K562 (cell line): Measurements from ENCODE around the gene ZNF607. TPM values are rescaled to one million over a fixed set of nuclear protein-coding genes. Genes with fewer than 3 reads are reported as not detected.
A peak's percentile ranks its signal among the peaks of the same experiment; 100 is the strongest.

Experiments used
- ATAC-seq: fragments of 200-7000 bp; cut with Tn5 transposase; 3 replicates; pipeline ENCODE4 v1.9.1; 2020; ENCODE audit warnings: moderate library complexity
- BruUV-seq: library from RNA; stranded (reverse); fragments of 400-500 nt; replicated peaks from 2 replicates; lab custom pipeline; 2021; lab: Mats Ljungman, UMichigan
- CTCF ChIA-PET: fragments of 300-600 bp; formaldehyde crosslinking; extraction: SDS; loops from one replicate; lab custom pipeline; 2021; ENCODE audit warnings: low intra/inter-chr PET ratio; lab: Yijun Ruan, JAX
- POLR2A ChIA-PET: fragments of 300-600, 350-650 bp; sonication (Branson Sonifier 250); formaldehyde crosslinking; extraction: SDS; loops from one replicate; lab custom pipeline; 2021; ENCODE audit warnings: antibody characterized with exemption, inconsistent platforms; lab: Yijun Ruan, JAX
- DNase-seq, 4 experiments: peaks; one replicate each; pipeline versions ENCODE4 v3.0.0 to v3.0.0-alpha.2; 2011 to 2018; ENCODE audit warnings: low spot score in 3 of 4, mixed read lengths in 3 of 4; ENCODE audit errors: extremely low read depth in 1 of 4
- FAIRE-seq: peaks from 2 replicates; lab custom pipeline; 2011; peaks lifted over from hg19 to GRCh38; lab: Jason Lieb, UNC
- H2AFZ ChIP-seq: 2 replicates; pipeline ENCODE4 v1.6.0; 2011; ENCODE audit warnings: low read depth, low read length, control low read depth, inconsistent platforms
- H3K27ac ChIP-seq: fragments of 200-600 bp; 3 replicates; pipeline ENCODE4 v1.8.0; 2011; ENCODE audit warnings: low read depth, mild to moderate bottlenecking, control low read depth, inconsistent platforms, low read length, moderate library complexity, mixed read lengths; ENCODE audit errors: extremely low read depth
- H3K27me3 ChIP-seq, 2 experiments: fragments of 300-600 bp in 1 of 2; 2 replicates in 1 of 2; 3 replicates in 1 of 2; pipeline versions ENCODE4 v1.6.0 to v1.8.0; 2011; ENCODE audit warnings: inconsistent platforms in 2 of 2, low read length in 2 of 2, mild to moderate bottlenecking in 1 of 2, mixed read lengths in 1 of 2, moderate library complexity in 1 of 2; ENCODE audit not compliant: control insufficient read depth in 2 of 2, insufficient read depth in 2 of 2
- H3K36me3 ChIP-seq: fragments of 300-600 bp; 3 replicates; pipeline ENCODE4 v1.8.0; 2011; ENCODE audit warnings: mild to moderate bottlenecking, low read length, inconsistent platforms; ENCODE audit not compliant: control insufficient read depth, insufficient read depth
- H3K4me1 ChIP-seq, 2 experiments: fragments of 200-600 bp in 1 of 2; replicated peaks in 1 of 2; 2 replicates in 1 of 2; 3 replicates in 1 of 2; pipeline versions ENCODE4 v1.5.1 to v1.8.0; 2011; ENCODE audit warnings: inconsistent platforms in 2 of 2, low read length in 2 of 2, mild to moderate bottlenecking in 1 of 2, mixed read lengths in 1 of 2, moderate library complexity in 1 of 2; ENCODE audit not compliant: control insufficient read depth in 2 of 2, insufficient read depth in 2 of 2
- H3K4me2 ChIP-seq: 2 replicates; pipeline ENCODE4 v1.6.1; 2011; ENCODE audit warnings: low read length, control low read depth, inconsistent platforms, mixed read lengths; ENCODE audit not compliant: insufficient read depth
- H3K4me3 ChIP-seq: fragments of 200-600 bp; sonication (generic), shearing (Covaris generic); 2 replicates; pipeline ENCODE4 v1.5.1; 2016; ENCODE audit warnings: control low read depth, inconsistent platforms
- H3K79me2 ChIP-seq: fragments of 200-600 bp; 3 replicates; pipeline ENCODE4 v1.8.0; 2011; ENCODE audit warnings: low read length, inconsistent platforms; ENCODE audit not compliant: control insufficient read depth, insufficient read depth
- H3K9ac ChIP-seq, 2 experiments: 2 replicates each; pipeline versions ENCODE4 v1.6.0 to v1.6.1; 2011; ENCODE audit warnings: low read depth in 2 of 2, low read length in 2 of 2, control low read depth in 1 of 2, inconsistent platforms in 1 of 2, mild to moderate bottlenecking in 1 of 2, mixed read lengths in 1 of 2; ENCODE audit not compliant: insufficient read depth in 1 of 2
- H3K9me1 ChIP-seq: one replicate; pipeline ENCODE4 v1.6.0; 2011; ENCODE audit warnings: inconsistent platforms, mild to moderate bottlenecking, low read length, moderate library complexity; ENCODE audit not compliant: control insufficient read depth, insufficient read depth
- H3K9me3 ChIP-seq: replicated peaks from 2 replicates; pipeline ENCODE4 v1.5.1; 2011; ENCODE audit warnings: low read depth, low read length, inconsistent platforms; ENCODE audit not compliant: control insufficient read depth, insufficient read depth
- H4K20me1 ChIP-seq: replicated peaks from 2 replicates; pipeline ENCODE4 v1.6.1; 2011; ENCODE audit warnings: low read length, inconsistent platforms, mixed read lengths; ENCODE audit not compliant: control insufficient read depth, insufficient read depth
- CEBPG ChIP-seq, 3 experiments: fragments of 200-800 bp in 1 of 3; sonication (Bioruptor generic) in 1 of 3; sonication (generic) in 1 of 3; formaldehyde crosslinking in 1 of 3; IDR thresholded peaks in 2 of 3; conservative IDR thresholded peaks in 1 of 3; 2 replicates each; pipeline versions ENCODE4 v1.6.1 to v1.8.0; 2016 to 2022; ENCODE audit warnings: missing compliant biosample characterization in 2 of 3, missing genetic modification characterization in 2 of 3, mild to moderate bottlenecking in 1 of 3, missing genetic modification reagents in 1 of 3
- CGGBP1 ChIP-seq: fragments of 250-450 bp; sonication (Bioruptor Pico); IDR thresholded peaks from 2 replicates; pipeline ENCODE4 v1.9.0; 2021; ENCODE audit warnings: mild to moderate bottlenecking
- FOXA3 ChIP-seq, 2 experiments: fragments of 450-650 bp in 1 of 2; sonication (generic) in 1 of 2; formaldehyde crosslinking; IDR thresholded peaks in 1 of 2; conservative IDR thresholded peaks in 1 of 2; 2 replicates each; pipeline versions ENCODE4 v1.4.0 to v1.8.0; 2020 to 2022; ENCODE audit warnings: mild to moderate bottlenecking in 2 of 2, missing genetic modification reagents in 1 of 2
- MLLT1 ChIP-seq, 2 experiments: fragments of 450-650 bp; IDR thresholded peaks; 2 replicates each; pipeline ENCODE4 v1.6.1; 2016
- NFE2 ChIP-seq: IDR thresholded peaks from 2 replicates; pipeline ENCODE4 v1.6.1; 2014; ENCODE audit warnings: antibody characterized with exemption, low read depth
- NFE2L1 ChIP-seq: fragments of 450-650 bp; IDR thresholded peaks from 2 replicates; pipeline ENCODE4 v1.6.1; 2016; ENCODE audit warnings: missing genetic modification characterization, low read depth, mild to moderate bottlenecking, missing compliant biosample characterization, moderate library complexity, borderline replicate concordance
- NUFIP1 ChIP-seq: fragments of 450-650 bp; IDR thresholded peaks from 2 replicates; pipeline ENCODE4 v1.6.1; 2018; ENCODE audit not compliant: partially characterized antibody
- ZKSCAN3 ChIP-seq: fragments of 250-450 bp; sonication (Bioruptor Pico); IDR thresholded peaks from 2 replicates; pipeline ENCODE4 v1.4.0; 2020
- ZNF551 ChIP-seq: fragments of 250-450 bp; sonication (Bioruptor Pico); IDR thresholded peaks from 2 replicates; pipeline ENCODE4 v1.5.0; 2021; ENCODE audit warnings: mild to moderate bottlenecking, moderate library complexity
- ZNF766 ChIP-seq: fragments of 200-800 bp; sonication (Bioruptor generic); conservative IDR thresholded peaks from 2 replicates; pipeline ENCODE4 v1.6.1; 2016; ENCODE audit warnings: missing genetic modification characterization, missing compliant biosample characterization
- WGBS: fragments of 100-300 bp; shearing (Covaris generic); methylation state at CpG from one replicate; pipeline ENCODE4 v1.1.6; 2016; ENCODE audit warnings: low coverage, mixed read lengths; ENCODE audit not compliant: insufficient coverage; ENCODE audit errors: missing lambda C conversion rate; 5-methylcytosine and 5-hydroxymethylcytosine counted together
- in situ Hi-C: fragments of 300-500 bp; cut with MboI; formaldehyde crosslinking; loops from 4 replicates; pipeline ENCODE4 v1.15.0; 2018; ENCODE audit warnings: inconsistent platforms, mixed read lengths
- intact Hi-C: fragments of 100-400 bp; cut with micrococcal nuclease; formaldehyde crosslinking; loops from 2 replicates; pipeline ENCODE4 v1.14.2; 2022
- polyA plus RNA-seq, 8 experiments: library from polyadenylated mRNA; depleted of rRNA in 4 of 8; stranded (reverse) in 5 of 8; unstranded in 3 of 8; fragments of >200 nt; fragmentation: Nextera tagmentation in 2 of 8; fragmentation: Illumina TruSeq in 1 of 8; extraction: Ambion mirVana in 2 of 8; extraction: Trizol in 1 of 8; gene quantifications; 2 replicates each; pipeline versions ENCODE4 v1.2.1 to v1.2.3, GENCODE V29; 2011 to 2014; ENCODE audit warnings: inconsistent platforms in 1 of 8, missing spikeins in 1 of 8
- total RNA-seq, 7 experiments: library from RNA; depleted of rRNA in 6 of 7; stranded (reverse); fragments of >200 nt in 6 of 7; fragmentation: Illumina TruSeq in 2 of 7; extraction: Trizol in 2 of 7; gene quantifications; 2 replicates each; pipeline versions ENCODE4 v1.2.1 to v1.2.3, GENCODE V29; 2011 to 2021; ENCODE audit warnings: low replicate concordance in 1 of 7
- TF ChIP-seq, protein P1 (sequence below): sonication (generic); formaldehyde crosslinking; IDR thresholded peaks from 2 replicates; pipeline ENCODE4 v1.9.0; 2022; ENCODE audit warnings: mild to moderate bottlenecking, missing genetic modification reagents

Gene ZNF607
- total and polyA plus RNA-seq, 9 of the 15 experiments (the other 6 are each of a cell fraction or from before 2014, with no cell fraction given): 0.65 to 5.1 (median 3.6) TPM

GRCh38 chr19:37719111-37719926, at the start of gene ZNF607 (continued):
- TF ChIP-seq, protein P1, sequence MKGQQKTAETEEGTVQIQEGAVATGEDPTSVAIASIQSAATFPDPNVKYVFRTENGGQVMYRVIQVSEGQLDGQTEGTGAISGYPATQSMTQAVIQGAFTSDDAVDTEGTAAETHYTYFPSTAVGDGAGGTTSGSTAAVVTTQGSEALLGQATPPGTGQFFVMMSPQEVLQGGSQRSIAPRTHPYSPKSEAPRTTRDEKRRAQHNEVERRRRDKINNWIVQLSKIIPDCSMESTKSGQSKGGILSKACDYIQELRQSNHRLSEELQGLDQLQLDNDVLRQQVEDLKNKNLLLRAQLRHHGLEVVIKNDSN (CRISPR knock-in tag): no peak
- TF ChIP-seq ZNF551 (CRISPR knock-in tag): no peak
- TF ChIP-seq, all 486 proteins: peak for 42

DNA sequence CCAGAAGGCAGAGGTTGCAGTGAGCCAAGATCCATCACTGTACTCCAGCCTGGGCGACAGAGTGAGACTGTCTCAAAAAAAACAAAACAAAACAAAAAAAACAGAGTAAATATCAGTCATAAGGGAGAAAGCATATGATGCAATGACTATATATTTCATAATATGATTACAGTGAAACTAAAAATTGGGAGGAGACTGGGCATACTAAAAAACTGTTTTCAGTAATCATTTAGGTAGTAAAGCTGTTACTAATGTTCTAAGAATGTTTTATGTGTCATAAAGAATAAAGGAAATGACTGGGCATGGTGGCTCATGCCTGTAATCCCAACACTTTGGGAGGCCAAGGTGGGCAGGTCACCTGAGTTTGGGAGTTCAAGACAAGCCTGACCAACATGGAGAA, 43.9 kb upstream of the ZNF607 start:
- DNase-seq: no peak
- no peak overlapping the region for H3K4me3 ChIP-seq
- no peak overlapping the region for H2AFZ ChIP-seq
- ChIA-PET CTCF (no interaction called here), POLR2A (no interaction called here)
- in situ Hi-C loops (no loop called here), intact Hi-C loops (no loop called here)
- ATAC-seq: no peak
- H3K27ac ChIP-seq: no peak overlapping the region
- WGBS: 50% methylated on average over 1 of the region's 1 CpG
- no peak for TF ChIP-seq NUFIP1
- no peak for TF ChIP-seq NFE2
- no peak for TF ChIP-seq ZNF766 (CRISPR knock-in tag)
- TF ChIP-seq ZKSCAN3 (CRISPR knock-in tag): no peak
- TF ChIP-seq CEBPG (CRISPR knock-in tag; IDR thresholded peaks at IDR 0.05): no peak
- peak; percentile 37 to 51; a peak in 2 of 4 replicates for TF ChIP-seq CEBPG (tag; conservative IDR thresholded peaks at IDR 0.05 in 1 of 2, IDR thresholded peaks at IDR 0.05 in 1 of 2)
- no peak for TF ChIP-seq NFE2L1 (tag)
- TF ChIP-seq FOXA3 (CRISPR knock-in tag; conservative IDR thresholded peaks at IDR 0.05 in 1 of 2, IDR thresholded peaks at IDR 0.05 in 1 of 2): no peak
- TF ChIP-seq CGGBP1: no peak
- no peak for TF ChIP-seq MLLT1 (IDR thresholded peaks at IDR 0.05)
- H3K4me1 ChIP-seq: no peaks in the 10 kb centered on the region
- H3K4me2 ChIP-seq: no peak overlapping the region
- no peaks in the 10 kb centered on the region for H3K9me1 ChIP-seq
- H3K27me3 ChIP-seq: no peaks in the 10 kb centered on the region
- H3K36me3 ChIP-seq: 0 out of 3 replicates have a peak, but pooled peaks cover 2% of the 10 kb centered on the region
- no peak overlapping the region for H3K9ac ChIP-seq
- FAIRE-seq: no peak
- no peaks in the 10 kb centered on the region for H3K9me3 ChIP-seq
- BruUV-seq: no TSS peak
- H3K79me2 ChIP-seq: no peaks in the 10 kb centered on the region
- H4K20me1 ChIP-seq: no peaks in the 10 kb centered on the region
